COR-L47 (cell line): Measurements from ENCODE around the gene TSSC4.

Experiments
- DNase-seq: peaks from one replicate; lab custom pipeline; 2025; lab: John Stamatoyannopoulos, UW

TSSC4 gene

DNA sequence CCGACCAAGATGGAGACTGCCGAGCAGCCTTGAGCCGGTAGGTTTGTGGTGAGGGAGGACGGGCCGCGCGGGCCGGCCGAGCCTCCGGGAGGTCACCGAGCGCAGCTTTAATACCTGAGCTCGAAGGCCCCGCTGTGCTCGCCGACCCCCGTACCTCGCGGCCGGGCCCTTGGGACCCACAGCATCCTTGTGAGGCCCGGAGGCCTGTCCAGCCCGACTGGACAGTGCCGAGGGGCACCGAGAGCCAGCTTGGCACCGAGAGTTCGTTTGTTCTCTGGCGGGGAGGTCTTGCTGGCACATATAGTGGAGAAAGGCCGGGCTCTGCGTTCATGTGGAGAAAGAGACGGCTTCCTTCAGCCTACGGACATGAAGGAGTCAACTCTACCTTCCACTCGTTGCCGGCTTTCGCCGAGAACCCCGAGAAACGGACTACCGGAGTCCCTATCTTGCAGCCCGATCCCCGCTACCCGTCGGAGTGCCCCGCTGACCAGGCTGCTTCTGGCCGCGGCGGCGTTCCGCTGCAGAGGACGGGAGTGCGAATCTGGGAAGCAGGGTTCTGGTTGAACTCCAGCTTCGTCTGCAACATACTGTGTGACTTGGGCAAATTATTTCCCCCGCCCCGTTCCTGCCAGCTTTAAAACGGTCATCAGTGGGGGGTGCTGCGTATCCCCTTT lies 349 bp downstream of the TSSC4 start:
- DNase-seq: no peak

- no peak for DNase-seq
These were observed 960 bp downstream of the TSSC4 start for GRCh38 chr11:2401436-2401984.

DNA sequence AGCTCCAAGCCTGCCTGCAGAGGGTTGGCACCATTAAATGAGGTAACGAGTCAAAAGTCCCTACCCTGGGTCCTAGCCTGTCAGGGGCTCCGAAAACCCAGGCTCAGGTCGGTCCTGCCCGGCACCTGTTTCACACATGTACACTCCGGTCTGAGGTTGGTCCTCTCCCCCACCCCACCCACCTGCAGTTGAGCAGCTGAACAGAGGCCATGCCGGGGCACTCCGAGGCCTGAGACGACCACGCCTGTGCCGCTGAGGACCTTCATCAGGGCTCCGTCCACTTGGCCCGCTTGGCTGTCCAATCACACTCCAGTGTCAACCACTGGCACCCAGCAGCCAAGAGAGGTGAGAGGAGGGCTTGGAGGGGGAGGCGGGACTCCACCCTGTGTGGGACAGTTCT lies 1.6 kb downstream of the TSSC4 start:
- DNase-seq: no peak

- DNase-seq: no peak
These were observed 2.5 kb downstream of the TSSC4 start for GRCh38 chr11:2402890-2403645.

- no peak for DNase-seq
These were observed 4.2 kb downstream of the TSSC4 start for GRCh38 chr11:2404735-2405196.

DNA sequence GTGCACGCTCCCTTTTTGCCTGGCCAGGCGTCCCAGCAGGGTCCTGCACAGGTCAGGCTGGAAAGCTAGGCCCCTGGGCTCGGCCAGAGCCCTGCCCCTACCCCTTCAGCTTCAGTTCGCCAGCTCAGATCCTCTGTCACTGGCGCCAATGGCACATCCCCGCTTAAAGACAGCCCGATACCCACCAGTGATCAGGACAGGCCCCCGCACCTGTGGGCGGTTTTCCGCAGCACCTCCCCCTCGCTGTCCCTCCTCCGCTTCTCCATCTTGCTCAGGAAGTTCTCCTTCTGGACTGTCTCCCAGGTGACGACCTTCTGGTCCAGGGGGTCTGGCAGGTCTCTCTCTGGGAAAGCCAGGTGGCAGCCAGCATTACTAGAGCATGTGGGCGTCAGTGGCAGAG lies 5.9 kb downstream of the TSSC4 start:
- DNase-seq: no peak

DNA sequence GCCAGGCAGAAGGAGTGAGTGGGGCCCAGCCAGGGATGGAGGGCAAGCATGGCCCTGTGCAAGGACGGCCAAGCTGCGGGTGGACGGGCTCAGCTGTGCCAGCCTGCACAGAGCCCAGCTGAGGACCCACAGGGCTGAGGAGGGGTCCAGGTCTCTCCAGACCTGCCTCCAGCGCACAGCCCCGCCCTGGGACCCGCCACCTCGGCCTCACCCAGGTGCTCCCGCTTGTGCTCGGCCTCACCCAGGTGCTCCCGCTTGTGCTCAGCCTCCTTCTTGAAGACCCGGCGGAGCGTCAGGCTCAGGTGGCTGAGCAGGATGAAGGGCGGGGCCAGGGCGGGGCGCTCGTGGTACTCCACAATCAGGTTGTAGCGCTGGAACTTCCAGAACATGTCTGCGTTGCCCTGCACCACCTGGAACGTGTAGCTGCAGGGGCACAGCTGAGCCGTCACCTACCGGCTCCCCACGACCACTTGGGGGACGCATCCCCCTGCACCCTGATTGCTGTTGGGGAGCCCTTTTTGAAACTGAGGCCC lies 6.4 kb downstream of the TSSC4 start:
- no peak for DNase-seq

DNA sequence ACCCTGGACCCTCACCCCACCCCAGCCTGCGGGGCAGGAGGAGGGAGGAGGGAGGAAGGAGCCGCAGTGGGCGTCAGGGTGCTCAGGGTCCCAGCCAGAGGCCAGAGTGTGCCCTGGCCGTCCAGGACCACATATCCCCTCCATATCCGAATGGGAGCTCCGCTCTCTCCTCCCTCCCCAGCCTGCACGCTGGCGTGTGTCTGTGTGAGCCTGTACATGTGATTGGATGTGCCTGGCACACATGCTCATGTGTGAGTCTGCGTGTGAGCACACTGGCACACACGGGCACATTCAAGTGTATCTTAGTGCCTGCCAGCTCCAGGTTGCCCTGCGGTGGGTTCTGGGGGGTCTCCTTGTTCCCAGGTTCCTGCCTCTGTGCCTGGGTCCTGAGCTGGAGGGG lies 8.1 kb downstream of the TSSC4 start:
- no peak for DNase-seq

GRCh38 chr11:2409126-2409525 lies 8.6 kb downstream of the TSSC4 start:
- DNase-seq: no peak

DNA sequence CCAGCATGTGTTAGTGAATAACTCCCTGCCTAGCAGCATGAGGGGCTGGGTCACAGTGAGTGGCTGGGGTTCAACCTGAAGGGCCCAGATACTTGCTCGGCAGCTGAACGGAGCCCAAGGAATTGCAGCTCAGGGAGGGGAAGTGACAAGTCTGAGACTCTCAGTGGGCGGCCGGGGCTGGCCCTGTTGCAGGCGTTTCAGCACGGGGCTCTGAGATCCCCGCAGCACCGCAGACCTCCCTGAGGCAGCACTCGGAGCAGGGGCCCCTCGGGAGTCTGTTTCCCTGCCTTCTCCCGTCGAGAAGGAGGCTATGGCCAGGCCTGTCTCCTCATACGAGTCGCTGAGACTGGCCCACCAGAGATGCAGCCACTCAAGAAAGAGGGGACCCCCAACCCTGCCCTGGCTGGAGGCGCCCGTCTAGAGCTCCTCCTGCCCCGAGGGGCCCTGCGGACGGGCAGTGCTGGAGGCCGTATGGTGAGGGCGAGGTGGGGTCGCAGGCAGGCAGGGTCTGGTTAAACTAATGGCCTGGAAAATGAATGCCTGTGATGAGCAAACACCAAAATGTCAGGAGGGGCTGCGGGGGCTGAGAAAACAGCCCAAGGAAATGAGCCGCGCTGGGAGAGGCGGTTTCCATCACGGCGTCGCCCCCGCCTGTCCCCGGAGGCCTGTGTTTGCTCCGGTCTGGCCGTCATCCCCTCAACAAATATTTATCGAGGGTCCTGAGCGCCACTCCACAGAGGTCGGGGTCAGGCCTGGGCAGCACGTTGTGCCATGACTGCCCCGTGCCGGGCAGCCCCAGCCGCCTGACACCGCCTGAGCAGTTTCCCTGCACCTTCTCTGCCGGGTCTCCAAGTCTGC lies 9.3 kb downstream of the TSSC4 start:
- DNase-seq: no peak

DNA sequence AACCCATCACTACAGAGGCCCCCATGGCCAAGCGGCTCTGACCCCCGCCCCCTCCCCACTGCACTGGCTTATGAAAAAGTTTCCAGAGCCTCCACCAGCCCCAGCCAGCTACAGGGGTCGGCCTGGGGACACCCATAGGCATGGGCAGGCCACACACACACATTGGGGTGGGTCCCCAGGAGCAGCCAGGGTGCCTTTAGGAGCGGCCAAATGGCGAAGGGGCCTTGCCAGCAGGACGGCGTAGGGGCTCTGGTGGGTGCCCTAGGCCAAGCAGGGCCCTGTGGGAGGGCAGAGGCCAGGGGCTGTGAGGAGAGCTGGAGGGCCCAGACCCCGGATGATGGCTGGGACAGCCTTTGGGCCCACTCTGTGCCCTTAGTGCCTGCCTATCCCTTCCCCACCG lies 10.1 kb downstream of the TSSC4 start:
- no peak for DNase-seq

DNA sequence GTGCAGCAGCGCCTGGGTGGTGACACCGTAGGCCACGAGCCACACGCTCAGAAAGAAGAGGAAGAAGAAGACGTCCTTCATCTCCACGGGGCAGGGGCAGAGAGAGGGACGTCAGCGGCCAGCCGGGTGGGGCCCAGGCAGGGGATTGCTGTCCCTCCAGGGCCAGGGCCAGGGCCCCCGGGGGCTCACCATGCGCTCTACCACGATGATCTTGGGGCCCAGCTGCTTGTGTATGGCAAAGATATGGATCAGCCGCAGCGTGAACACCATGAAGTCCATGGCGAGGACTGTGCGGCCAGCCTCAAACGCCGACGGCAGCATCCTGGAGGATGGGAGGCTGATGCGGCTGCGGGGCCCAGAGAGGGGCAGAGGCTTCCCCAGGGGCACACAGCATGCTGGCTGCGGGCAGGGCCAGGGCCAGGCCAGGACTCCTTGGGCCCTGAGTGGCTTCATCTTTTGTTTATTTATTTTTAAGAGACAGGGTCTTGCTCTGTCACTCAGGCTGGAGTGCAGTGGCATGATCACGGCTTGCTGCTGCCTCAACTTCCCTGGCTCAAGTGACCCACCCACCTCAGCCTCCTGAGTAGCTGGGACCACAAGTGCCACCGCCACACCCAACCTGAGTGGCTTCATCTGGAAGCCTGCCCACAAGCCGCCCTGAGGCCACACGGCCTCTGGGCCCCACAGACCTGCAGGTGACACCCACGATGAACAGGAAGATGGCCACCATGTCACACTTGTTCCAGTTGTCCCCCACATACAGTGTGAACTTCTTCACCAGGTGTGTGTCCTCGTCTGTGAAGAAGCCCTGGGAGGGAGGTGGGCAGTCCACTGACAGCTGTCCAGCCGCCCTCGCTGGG lies 11.1 kb downstream of the TSSC4 start:
- no peak for DNase-seq

- no peak for DNase-seq
These were observed 11.8 kb downstream of the TSSC4 start for GRCh38 chr11:2412323-2412722.

GRCh38 chr11:2413742-2414579 lies 13.4 kb downstream of the TSSC4 start:
- peak; percentile 60 for DNase-seq

DNA sequence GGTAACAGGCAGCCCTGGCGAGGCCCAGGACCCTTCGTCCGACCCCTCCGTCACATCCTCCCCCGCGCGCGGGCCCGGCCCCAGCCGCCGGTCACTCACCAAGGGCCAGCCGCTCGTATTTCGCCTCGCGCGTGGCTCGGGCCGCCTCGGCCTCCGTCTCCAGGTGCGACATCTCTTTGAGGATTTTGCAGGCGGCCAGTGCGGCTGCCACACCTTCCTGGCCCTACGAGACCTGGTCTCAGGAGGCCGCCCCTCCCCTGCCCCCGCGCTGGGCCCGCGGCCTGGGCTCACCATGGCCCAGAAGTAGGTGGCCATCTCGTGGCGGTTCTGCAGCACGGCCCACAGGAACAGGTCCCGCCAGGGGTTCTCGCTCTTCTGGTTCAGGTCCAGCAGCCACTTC lies 14.1 kb downstream of the TSSC4 start:
- DNase-seq: no peak

GRCh38 chr11:2415171-2415570 lies 14.6 kb downstream of the TSSC4 start:
- DNase-seq: no peak

GRCh38 chr11:2415601-2416380 lies 15.2 kb downstream of the TSSC4 start:
- no peak for DNase-seq

GRCh38 chr11:2416765-2417164 lies 16.2 kb downstream of the TSSC4 start:
- DNase-seq: no peak
